Osteoblast (primary cell): ENCODE measurements around the gene HSPA5. TPM values are rescaled to one million over a fixed set of nuclear protein-coding genes. Genes with fewer than 3 reads are reported as not detected.

Experiments
- DNase-seq: peaks from one replicate; pipeline ENCODE4 v3.0.0; 2011; ENCODE audit warnings: low spot score, mixed read lengths; ENCODE audit not compliant: insufficient read length; ENCODE audit errors: missing footprints
- H2AFZ ChIP-seq: 2 replicates; pipeline ENCODE4 v1.6.0; 2011; ENCODE audit warnings: mild to moderate bottlenecking, low read length
- H3K27ac ChIP-seq: 2 replicates; pipeline ENCODE4 v1.5.1; 2011; ENCODE audit warnings: mild to moderate bottlenecking, low read depth, low read length, moderate library complexity
- H3K27me3 ChIP-seq: 2 replicates; pipeline ENCODE4 v1.6.0; 2012; ENCODE audit warnings: mild to moderate bottlenecking, control low read depth, inconsistent platforms, low read length, moderate library complexity; ENCODE audit not compliant: insufficient read depth
- H3K36me3 ChIP-seq: 2 replicates; pipeline ENCODE4 v1.5.1; 2011; ENCODE audit warnings: mild to moderate bottlenecking, low read length, control low read depth, moderate library complexity; ENCODE audit not compliant: insufficient read depth
- H3K4me1 ChIP-seq: 2 replicates; pipeline ENCODE4 v1.5.1; 2011; ENCODE audit warnings: mild to moderate bottlenecking, low read length, control low read depth, moderate library complexity; ENCODE audit not compliant: insufficient read depth
- H3K4me2 ChIP-seq: 2 replicates; pipeline ENCODE4 v1.6.0; 2011; ENCODE audit warnings: mild to moderate bottlenecking, low read length; ENCODE audit not compliant: insufficient read depth
- H3K4me3 ChIP-seq: fragments of 200-600 bp; sonication (generic); 3 replicates; pipeline ENCODE4 v1.5.1; 2012; ENCODE audit warnings: mild to moderate bottlenecking, low read length, inconsistent platforms; ENCODE audit not compliant: insufficient read depth
- H3K79me2 ChIP-seq: 2 replicates; pipeline ENCODE4 v1.6.0; 2012; ENCODE audit warnings: mild to moderate bottlenecking, low read length, control low read depth, inconsistent platforms; ENCODE audit not compliant: insufficient read depth
- H3K9me3 ChIP-seq: 2 replicates; pipeline ENCODE4 v1.5.1; 2011; ENCODE audit warnings: low read depth, low read length, control low read depth
- H4K20me1 ChIP-seq: 2 replicates; pipeline ENCODE4 v1.6.0; 2012; ENCODE audit warnings: mild to moderate bottlenecking, low read length, control low read depth; ENCODE audit not compliant: insufficient read depth
- CTCF ChIP-seq: IDR thresholded peaks from 2 replicates; pipeline ENCODE4 v1.5.1; 2011; ENCODE audit warnings: mild to moderate bottlenecking, low read depth, low read length, moderate library complexity; ENCODE audit errors: extremely low read depth
- small RNA-seq: library from RNA; depleted of rRNA; stranded (forward); fragments of <200 nt; gene quantifications from one replicate; pipeline ENCODE3, GENCODE V24; 2012
- total RNA-seq: library from RNA; depleted of rRNA; stranded (reverse); fragments of >200 nt; gene quantifications from 2 replicates; pipeline ENCODE4 v1.2.3, GENCODE V29; 2012

The HSPA5 gene
- total RNA-seq, 1 donor, result 121 TPM

GRCh38 chr9:125189361-125190289 lies 51.5 kb downstream of the HSPA5 start, which contains the start of gene PPP6C:
Gene PPP6C, minus strand, starts transcription at chr9:125189803. Its CDS starts 85 bp downstream, at chr9:125189718.
- Histone ChIP-seq H3K9me3 (no peaks in the 10 kb centered on the region), H3K27ac (peak within 1 kb of the TSS; percentile 93), H3K79me2 (peaks cover 62% of the 10 kb centered on the region), H3K4me2 (peak within 1 kb of the TSS; percentile 95), H2AFZ (peak within 1 kb of the TSS; percentile 99), H3K27me3 (no peaks in the 10 kb centered on the region), H3K36me3 (no peaks in the 10 kb centered on the region), H3K4me3 (peak within 1 kb of the TSS; percentile 99), H3K4me1 (peaks cover 24% of the 10 kb centered on the region), H4K20me1 (peaks cover 11% of the 10 kb centered on the region)
- peak; percentile 99 for DNase-seq
- peak; percentile 61 for TF ChIP-seq CTCF

- H3K27ac ChIP-seq, result peak overlapping the region; percentile 93
- H4K20me1 ChIP-seq, result peaks cover 13% of the 10 kb centered on the region
- no peaks in the 10 kb centered on the region for H3K36me3 ChIP-seq
- peaks cover 25% of the 10 kb centered on the region for H3K4me1 ChIP-seq
- peak overlapping the region; percentile 94 for H3K4me2 ChIP-seq
- peak; percentile 80 for DNase-seq
- peaks cover 68% of the 10 kb centered on the region for H3K79me2 ChIP-seq
- no peaks in the 10 kb centered on the region for H3K27me3 ChIP-seq
- H3K4me3 ChIP-seq, result peak overlapping the region; percentile 99
- H2AFZ ChIP-seq, result peak overlapping the region; percentile 91
- H3K9me3 ChIP-seq, result no peaks in the 10 kb centered on the region
- TF ChIP-seq CTCF, result no peak
Measured at GRCh38 chr9:125189011-125189360, 52.2 kb downstream of the HSPA5 start.

Small RNA genes lying within 50 kb of the gene (small RNA-seq; reads per million reads assigned to genes)
- not detected for gene AL354710.1

Other genes starting within 250 kb of the HSPA5 start
- 11.2 and 15.0 TPM in 2 replicates for gene SCAI, start 97.8 kb downstream of the HSPA5 start, total RNA-seq
- 36.5 and 40.9 TPM in 2 replicates for gene PPP6C, start 51.5 kb downstream of the HSPA5 start, total RNA-seq
- gene RABEPK, start 40.8 kb downstream of the HSPA5 start, total RNA-seq, result 28.6 and 30.6 TPM in 2 replicates
- gene GAPVD1, start 20.5 kb upstream of the HSPA5 start, total RNA-seq, result 74.0 and 80.3 TPM in 2 replicates